SH-SY5Y (cell line): ENCODE measurements around the gene TNFRSF6B.

Experiments
- GATA2 ChIP-seq: IDR thresholded peaks from 2 replicates; pipeline ENCODE4 v1.6.1; 2011; ENCODE audit warnings: mild to moderate bottlenecking, low read depth, low read length
- GATA3 ChIP-seq: IDR thresholded peaks from 2 replicates; pipeline ENCODE4 v1.6.1; 2011; ENCODE audit warnings: low read depth, mild to moderate bottlenecking, low read length, moderate library complexity

Gene TNFRSF6B

GRCh38 chr20:63659370-63659769 lies 37.1 kb upstream of the TNFRSF6B start:
- TF ChIP-seq GATA3 = no peak
- TF ChIP-seq GATA2 = no peak

- TF ChIP-seq GATA3 (no peak), GATA2 (no peak)
These were observed 35.8 kb upstream of the TNFRSF6B start for GRCh38 chr20:63660622-63661021.

GRCh38 chr20:63661108-63661507 lies 35.3 kb upstream of the TNFRSF6B start:
- no peak for TF ChIP-seq GATA2
- no peak for TF ChIP-seq GATA3

GRCh38 chr20:63661959-63662812 lies 34.3 kb upstream of the TNFRSF6B start:
- TF ChIP-seq GATA2 = no peak
- no peak for TF ChIP-seq GATA3

- no peak for TF ChIP-seq GATA3
- no peak for TF ChIP-seq GATA2
These were observed 33.7 kb upstream of the TNFRSF6B start for GRCh38 chr20:63662813-63663189.

GRCh38 chr20:63663332-63664066 lies 33.0 kb upstream of the TNFRSF6B start:
- TF ChIP-seq GATA2 (no peak), GATA3 (no peak)

GRCh38 chr20:63664143-63664851 lies 32.2 kb upstream of the TNFRSF6B start:
- no peak for TF ChIP-seq GATA3
- TF ChIP-seq GATA2 = no peak

- TF ChIP-seq GATA3 (no peak), GATA2 (no peak)
These were observed 31.4 kb upstream of the TNFRSF6B start for GRCh38 chr20:63664861-63665594.

- TF ChIP-seq GATA3 (no peak), GATA2 (no peak)
These were observed 30.7 kb upstream of the TNFRSF6B start for GRCh38 chr20:63665708-63666107.

- TF ChIP-seq GATA3 (no peak), GATA2 (no peak)
These were observed 28.6 kb upstream of the TNFRSF6B start for GRCh38 chr20:63667858-63668257.

- TF ChIP-seq GATA3 = no peak
- no peak for TF ChIP-seq GATA2
These were observed 28.1 kb upstream of the TNFRSF6B start for GRCh38 chr20:63668351-63668750.

- TF ChIP-seq GATA3 (no peak), GATA2 (no peak)
These were observed 23.8 kb upstream of the TNFRSF6B start for GRCh38 chr20:63672666-63673065.

GRCh38 chr20:63673951-63674350 lies 22.5 kb upstream of the TNFRSF6B start:
- TF ChIP-seq GATA2 = no peak
- TF ChIP-seq GATA3 = no peak
